Testis (tissue), 3 donors: ENCODE results near the gene PRKAG3. TPM values are rescaled to one million over a fixed set of nuclear protein-coding genes. Genes with fewer than 3 reads are reported as not detected.

Experiments used
- DNase-seq: peaks from one replicate; pipeline ENCODE4 v3.0.0-alpha.2; 2019
- H3K27ac ChIP-seq, 2 donors: fragments of 200-600 bp; sonication (generic); one replicate each; pipeline ENCODE4 v1.5.1; 2019
- H3K27me3 ChIP-seq: fragments of 200-600 bp; sonication (generic); one replicate; pipeline ENCODE4 v1.5.1; 2019
- H3K36me3 ChIP-seq: fragments of 200-600 bp; sonication (generic); one replicate; pipeline ENCODE4 v1.5.1; 2017; ENCODE audit warnings: low read depth; ENCODE audit errors: missing control alignments
- H3K4me1 ChIP-seq: fragments of 200-600 bp; sonication (generic); one replicate; pipeline ENCODE4 v1.5.1; 2019
- H3K4me3 ChIP-seq, 2 donors: fragments of 200-600 bp; sonication (generic); one replicate each; pipeline ENCODE4 v1.5.1; 2017 to 2019
- H3K9me3 ChIP-seq: fragments of 200-600 bp; sonication (generic); one replicate; pipeline ENCODE4 v1.5.1; 2017
- POLR2A ChIP-seq: fragments of 450-650 bp; IDR thresholded peaks from one replicate; pipeline ENCODE4 v1.6.1; 2017; ENCODE audit warnings: antibody characterized with exemption, mild to moderate bottlenecking, moderate library complexity
- WGBS, 2 donors: methylation state at CpG; one replicate each; pipeline ENCODE4 v1.1.5; 2018; 5-methylcytosine and 5-hydroxymethylcytosine counted together
- intact Hi-C: fragments of 100-400 bp; cut with DNase I; formaldehyde crosslinking; loops from one replicate; pipeline ENCODE4 v1.15.1; 2023; ENCODE audit warnings: low total_unique reads
- polyA plus RNA-seq: library from polyadenylated mRNA; stranded (reverse); fragments of 350-450 nt; fragmentation: Illumina TruSeq; extraction: RNeasy Lipid Tissue Mini Kit (QIAGEN cat#74804); gene quantifications from one replicate; pipeline ENCODE4 v1.2.3, GENCODE V29; 2014; ENCODE audit warnings: low read depth, low replicate concordance; ENCODE audit not compliant: insufficient read depth
- total RNA-seq, 2 donors: library from RNA; depleted of rRNA; stranded (reverse); fragments of >200 nt; gene quantifications; one replicate each; pipeline ENCODE4 v1.2.3, GENCODE V29; 2016
- TF ChIP-seq, protein P1 (sequence below), 3 experiments: fragments of 450-650 bp in 2 of 3; fragments of 200-600 bp in 1 of 3; sonication (generic) in 1 of 3; IDR thresholded peaks; one replicate each; pipeline ENCODE4 v1.5.1; 2016 to 2019; ENCODE audit warnings: antibody characterized with exemption in 3 of 3, mild to moderate bottlenecking in 2 of 3, moderate library complexity in 1 of 3

Gene PRKAG3
- total and polyA plus RNA-seq, 3 donors from 2014 or later = 0.25 to 0.40 (median 0.39) TPM

DNA sequence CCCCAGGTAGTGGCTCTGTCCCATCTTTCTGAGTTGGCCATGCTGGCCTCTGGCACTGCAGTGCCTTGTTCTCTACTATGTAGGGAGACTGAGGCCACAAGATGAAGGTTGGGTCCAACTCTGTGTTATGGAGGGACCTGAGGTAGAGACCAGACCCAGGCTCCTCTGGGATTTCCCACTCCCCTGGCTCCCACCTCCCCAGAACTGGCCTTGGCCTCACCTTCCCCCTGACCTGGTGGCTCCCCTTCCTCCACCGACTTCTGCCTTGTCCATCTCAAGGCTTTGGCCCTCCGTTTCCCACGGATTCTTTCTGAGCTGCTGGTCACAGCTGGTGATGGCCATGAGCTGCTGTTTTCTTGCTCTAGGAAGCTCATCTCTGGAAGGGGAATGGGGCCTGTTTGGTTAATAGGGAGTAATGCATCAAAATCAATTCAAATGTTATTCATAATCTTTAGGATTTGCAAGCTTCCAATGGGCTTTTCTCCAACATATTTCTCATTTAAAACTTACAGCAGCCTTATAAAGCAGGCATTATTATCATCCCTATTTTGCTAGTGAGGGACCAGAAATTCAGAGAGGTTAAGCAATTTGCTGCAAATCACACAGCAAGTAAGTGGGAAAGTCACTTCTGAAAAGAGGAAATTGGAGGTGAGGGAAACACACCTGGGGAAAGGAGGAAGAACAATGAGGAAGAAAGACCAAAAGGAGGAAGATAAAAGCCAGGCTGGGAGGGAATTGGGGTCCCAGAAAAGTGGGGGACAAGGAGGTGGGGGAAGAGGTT, 887 bp downstream of the PRKAG3 start:
- no peak overlapping the region for H3K4me3 ChIP-seq
- TF ChIP-seq, protein P1, sequence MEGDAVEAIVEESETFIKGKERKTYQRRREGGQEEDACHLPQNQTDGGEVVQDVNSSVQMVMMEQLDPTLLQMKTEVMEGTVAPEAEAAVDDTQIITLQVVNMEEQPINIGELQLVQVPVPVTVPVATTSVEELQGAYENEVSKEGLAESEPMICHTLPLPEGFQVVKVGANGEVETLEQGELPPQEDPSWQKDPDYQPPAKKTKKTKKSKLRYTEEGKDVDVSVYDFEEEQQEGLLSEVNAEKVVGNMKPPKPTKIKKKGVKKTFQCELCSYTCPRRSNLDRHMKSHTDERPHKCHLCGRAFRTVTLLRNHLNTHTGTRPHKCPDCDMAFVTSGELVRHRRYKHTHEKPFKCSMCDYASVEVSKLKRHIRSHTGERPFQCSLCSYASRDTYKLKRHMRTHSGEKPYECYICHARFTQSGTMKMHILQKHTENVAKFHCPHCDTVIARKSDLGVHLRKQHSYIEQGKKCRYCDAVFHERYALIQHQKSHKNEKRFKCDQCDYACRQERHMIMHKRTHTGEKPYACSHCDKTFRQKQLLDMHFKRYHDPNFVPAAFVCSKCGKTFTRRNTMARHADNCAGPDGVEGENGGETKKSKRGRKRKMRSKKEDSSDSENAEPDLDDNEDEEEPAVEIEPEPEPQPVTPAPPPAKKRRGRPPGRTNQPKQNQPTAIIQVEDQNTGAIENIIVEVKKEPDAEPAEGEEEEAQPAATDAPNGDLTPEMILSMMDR (IDR thresholded peaks at IDR 0.05) = no peak
- no peak for TF ChIP-seq POLR2A
- intact Hi-C loops = no loop called here
- H3K36me3 ChIP-seq = no peaks in the 10 kb centered on the region
- no peaks in the 10 kb centered on the region for H3K9me3 ChIP-seq
- peaks cover 8% of the 10 kb centered on the region for H3K4me1 ChIP-seq
- H3K27me3 ChIP-seq = no peaks in the 10 kb centered on the region
- H3K27ac ChIP-seq = no peak overlapping the region
- WGBS, 2 donors = 59 to 74% methylated on average over 3 of the region's 3 CpGs
- no peak for DNase-seq

DNA sequence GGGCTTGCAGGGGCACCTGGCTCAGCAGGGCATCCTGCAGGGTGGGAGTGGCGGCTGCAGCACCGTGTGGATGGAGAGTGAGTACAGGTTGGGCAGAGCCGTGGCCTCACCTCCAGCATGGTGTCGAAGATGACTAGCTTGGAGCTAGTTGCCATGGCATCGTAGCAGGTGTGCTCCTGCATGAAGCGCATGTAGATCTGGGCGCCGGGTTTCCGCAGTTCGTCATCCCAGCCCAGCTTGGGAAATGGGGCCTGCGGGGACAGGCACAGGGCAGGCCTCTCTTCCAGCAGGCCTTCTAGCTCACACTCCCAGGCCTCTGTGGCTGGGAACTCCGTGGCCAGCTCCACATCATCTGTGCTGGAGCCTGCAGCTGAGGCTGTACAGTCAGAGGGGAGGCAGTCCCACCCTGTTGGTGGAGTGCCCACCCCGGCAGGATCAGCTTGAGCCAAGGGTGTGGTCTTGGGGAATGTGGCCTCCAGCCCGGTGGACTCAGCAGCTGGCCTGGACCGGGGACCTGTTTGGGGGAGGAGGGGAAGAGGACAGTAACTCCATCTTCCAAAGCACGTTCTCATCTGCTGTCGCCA, 1.6 kb downstream of the PRKAG3 start:
- intact Hi-C loops = no loop called here

GRCh38 chr2:218828477-218828778, 3.2 kb downstream of the PRKAG3 start:
- Histone ChIP-seq H3K4me3 (no peak overlapping the region), H3K9me3 (no peaks in the 10 kb centered on the region), H3K27ac (no peak overlapping the region), H3K36me3 (no peaks in the 10 kb centered on the region), H3K27me3 (no peaks in the 10 kb centered on the region), H3K4me1 (peaks cover 8% of the 10 kb centered on the region)
- DNase-seq = no peak
- 90 to 94% methylated on average over 4 of the region's 4 CpGs for WGBS, 2 donors
- TF ChIP-seq, protein P1 (IDR thresholded peaks at IDR 0.05) = no peak
- intact Hi-C loops = no loop called here

More for the DNA sequence above, 1.6 kb downstream of the PRKAG3 start:
- Histone ChIP-seq H3K27ac (no peak overlapping the region), H3K36me3 (no peaks in the 10 kb centered on the region), H3K9me3 (no peaks in the 10 kb centered on the region), H3K4me1 (peaks cover 8% of the 10 kb centered on the region), H3K27me3 (no peaks in the 10 kb centered on the region), H3K4me3 (no peak overlapping the region)
- 67 to 80% methylated on average over 1 to 15 of the region's 17 CpGs for WGBS, 2 donors
- DNase-seq = no peak
- TF ChIP-seq, protein P1 (IDR thresholded peaks at IDR 0.05) = no peak
- no peak for TF ChIP-seq POLR2A

DNA sequence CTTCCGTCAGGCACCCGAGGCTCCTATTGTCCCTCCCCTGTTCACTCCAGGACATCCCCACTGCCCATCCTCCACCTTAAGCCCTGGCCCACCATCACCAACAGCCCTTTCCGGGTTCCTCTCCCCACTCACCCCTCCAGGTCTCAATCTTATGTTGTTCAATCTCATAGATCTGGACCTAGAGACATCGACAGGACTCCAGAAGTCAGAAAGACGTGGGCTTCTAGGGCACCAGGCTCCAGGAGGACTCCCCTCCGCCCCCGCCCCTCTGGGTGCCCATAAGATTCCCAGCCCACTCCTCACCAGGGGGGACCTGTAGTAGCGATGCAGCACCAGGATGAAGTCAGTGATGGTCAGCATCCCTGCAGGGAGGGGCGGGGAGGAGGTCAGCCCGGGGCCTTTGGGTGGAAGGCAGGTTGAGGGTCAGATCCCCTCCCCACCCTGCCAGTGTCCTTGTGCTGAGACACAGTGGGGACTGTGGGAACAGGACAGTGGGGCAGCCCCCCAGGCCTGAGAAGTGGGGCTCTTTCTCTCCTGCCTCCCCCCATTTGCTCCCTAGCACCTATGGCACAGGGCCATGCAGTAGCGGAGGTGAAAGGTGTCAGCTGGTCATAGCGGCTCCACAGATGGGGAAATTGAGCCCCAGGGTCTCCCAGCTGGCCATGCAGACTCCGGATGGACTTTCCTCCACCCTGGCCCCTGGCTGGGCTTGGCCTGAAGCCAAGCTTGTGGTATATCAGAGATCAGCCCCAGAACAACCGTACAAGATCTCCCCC, 3.7 kb downstream of the PRKAG3 start:
- no peak overlapping the region for H3K4me3 ChIP-seq
- H3K27ac ChIP-seq = no peak overlapping the region
- H3K4me1 ChIP-seq = peaks cover 8% of the 10 kb centered on the region
- DNase-seq = no peak
- TF ChIP-seq POLR2A = no peak
- TF ChIP-seq, protein P1 (IDR thresholded peaks at IDR 0.05) = no peak
- no peaks in the 10 kb centered on the region for H3K27me3 ChIP-seq
- intact Hi-C loops = no loop called here
- 81 to 83% methylated on average over 9 to 14 of the region's 14 CpGs for WGBS, 2 donors
- no peaks in the 10 kb centered on the region for H3K9me3 ChIP-seq
- H3K36me3 ChIP-seq = no peaks in the 10 kb centered on the region
